GM23338 (cell line): Measurements from ENCODE around the gene TMEM127. TPM values are rescaled to one million over a fixed set of nuclear protein-coding genes. Genes with fewer than 3 reads are reported as not detected.
A peak's percentile ranks its signal among the peaks of the same experiment; 100 is the strongest.

Experiments
- ATAC-seq: fragments of 200-7000 bp; cut with Tn5 transposase; 3 replicates; pipeline ENCODE4 v1.9.1; 2020
- DNase-seq: peaks from one replicate; pipeline ENCODE4 v3.0.0-alpha.2; 2015; ENCODE audit warnings: low spot score
- H2AFZ ChIP-seq: fragments of 200-600 bp; sonication (generic); 2 replicates; pipeline ENCODE4 v1.8.0; 2016; ENCODE audit warnings: antibody characterized with exemption, mild to moderate bottlenecking, moderate library complexity
- H3F3A ChIP-seq: fragments of 200-600 bp; sonication (generic); replicated peaks from 2 replicates; pipeline ENCODE4 v1.8.0; 2017; ENCODE audit warnings: antibody characterized with exemption, mixed run types, low read depth
- H3K27ac ChIP-seq: fragments of 200-600 bp; sonication (generic); 2 replicates; pipeline ENCODE4 v1.6.1; 2016; ENCODE audit warnings: low read depth
- H3K27me3 ChIP-seq: fragments of 200-600 bp; sonication (generic); 2 replicates; pipeline ENCODE4 v1.8.0; 2016; ENCODE audit warnings: mild to moderate bottlenecking, mixed run types, moderate library complexity; ENCODE audit not compliant: insufficient read depth
- H3K36me3 ChIP-seq: fragments of 200-600 bp; sonication (generic); 2 replicates; pipeline ENCODE4 v1.8.0; 2016; ENCODE audit warnings: mild to moderate bottlenecking; ENCODE audit not compliant: insufficient read depth
- H3K4me1 ChIP-seq: fragments of 200-600 bp; sonication (generic); 2 replicates; pipeline ENCODE4 v1.8.0; 2016; ENCODE audit warnings: mild to moderate bottlenecking, moderate library complexity; ENCODE audit not compliant: insufficient read depth
- H3K4me2 ChIP-seq: fragments of 200-600 bp; sonication (generic); 2 replicates; pipeline ENCODE4 v1.7.1; 2017; ENCODE audit warnings: mixed run types
- H3K4me3 ChIP-seq: fragments of 200-600 bp; sonication (generic); 2 replicates; pipeline ENCODE4 v1.6.1; 2016; ENCODE audit warnings: mixed run types
- H3K79me2 ChIP-seq: fragments of 200-600 bp; sonication (generic); replicated peaks from 2 replicates; pipeline ENCODE4 v1.8.0; 2017; ENCODE audit warnings: mild to moderate bottlenecking; ENCODE audit not compliant: insufficient read depth
- H3K9me2 ChIP-seq: fragments of 200-600 bp; sonication (generic); 2 replicates; pipeline ENCODE4 v1.8.0; 2017; ENCODE audit not compliant: insufficient read depth
- H4K20me1 ChIP-seq: fragments of 200-600 bp; sonication (generic); replicated peaks from 2 replicates; pipeline ENCODE4 v1.8.0; 2017; ENCODE audit warnings: mild to moderate bottlenecking; ENCODE audit not compliant: insufficient read depth
- H3K27ac Mint-ChIP-seq: 2 replicates; pipeline ENCODE4 v1.8.0; 2020; ENCODE audit warnings: inconsistent platforms, mild to moderate bottlenecking, moderate library complexity, mixed read lengths
- H3K27me3 Mint-ChIP-seq: 3 replicates; pipeline ENCODE4 v1.8.0; 2022; ENCODE audit warnings: low read depth, mild to moderate bottlenecking, moderate library complexity, mixed read lengths, inconsistent platforms; ENCODE audit not compliant: insufficient read depth, poor library complexity
- H3K36me3 Mint-ChIP-seq: 3 replicates; pipeline ENCODE4 v1.8.0; 2021; ENCODE audit warnings: low read depth, mild to moderate bottlenecking, inconsistent platforms, moderate library complexity, mixed read lengths
- H3K4me1 Mint-ChIP-seq: 3 replicates; pipeline ENCODE4 v1.8.0; 2020; ENCODE audit warnings: mild to moderate bottlenecking, inconsistent platforms, mixed read lengths
- H3K4me3 Mint-ChIP-seq: 3 replicates; pipeline ENCODE4 v1.8.0; 2021; ENCODE audit warnings: moderate library complexity, mild to moderate bottlenecking, inconsistent platforms, mixed read lengths
- H3K9me3 Mint-ChIP-seq: 3 replicates; pipeline ENCODE4 v1.8.0; 2020; ENCODE audit warnings: moderate library complexity, mild to moderate bottlenecking, inconsistent platforms, mixed read lengths
- CREB1 ChIP-seq: fragments of 250-450 bp; sonication (Bioruptor Pico); IDR thresholded peaks from 2 replicates; pipeline ENCODE4 v1.5.0; 2020; ENCODE audit warnings: low read depth, mild to moderate bottlenecking, moderate library complexity
- EZH2 ChIP-seq: fragments of 200-600 bp; sonication (generic); IDR thresholded peaks from one replicate; pipeline ENCODE4 v1.8.0; 2017; ENCODE audit warnings: antibody characterized with exemption, mild to moderate bottlenecking, low read depth; ENCODE audit not compliant: unreplicated experiment
- EZH2phosphoT487 ChIP-seq: fragments of 200-600 bp; sonication (generic); IDR thresholded peaks from one replicate; pipeline ENCODE4 v1.8.1; 2018; ENCODE audit warnings: antibody characterized with exemption; ENCODE audit not compliant: unreplicated experiment
- JUNB ChIP-seq: IDR thresholded peaks from one replicate; pipeline ENCODE4 v1.6.1; 2016; ENCODE audit warnings: antibody characterized with exemption; ENCODE audit not compliant: unreplicated experiment
- NANOG ChIP-seq: IDR thresholded peaks from 2 replicates; pipeline ENCODE4 v1.6.1; 2016; ENCODE audit warnings: antibody characterized with exemption, borderline replicate concordance
- POLR2AphosphoS5 ChIP-seq: IDR thresholded peaks from 2 replicates; pipeline ENCODE4 v1.6.1; 2016; ENCODE audit warnings: antibody characterized with exemption, low read depth
- STAT1 ChIP-seq: IDR thresholded peaks from one replicate; pipeline ENCODE4 v1.6.1; 2016; ENCODE audit warnings: antibody characterized with exemption; ENCODE audit not compliant: unreplicated experiment
- ZNF114 ChIP-seq: fragments of 250-450 bp; sonication (Bioruptor Pico); IDR thresholded peaks from 2 replicates; pipeline ENCODE4 v1.5.0; 2020; ENCODE audit warnings: mild to moderate bottlenecking, moderate library complexity
- ZNF331 ChIP-seq: fragments of 250-450 bp; sonication (Bioruptor Pico); IDR thresholded peaks from 2 replicates; pipeline ENCODE4 v1.5.0; 2020; ENCODE audit warnings: low read depth, mild to moderate bottlenecking, moderate library complexity
- polyA plus RNA-seq: library from polyadenylated mRNA; unstranded; fragments of >200 nt; fragmentation: Nextera tagmentation; extraction: Ambion mirVana; gene quantifications from 2 replicates; pipeline ENCODE4 v1.2.1, GENCODE V29; 2016
- total RNA-seq: library from RNA; depleted of rRNA; stranded (reverse); fragments of >200 nt; shearing (Covaris generic); gene quantifications from 2 replicates; pipeline ENCODE4 v1.2.3, GENCODE V29; 2014
- TF ChIP-seq, protein P1 (sequence below): IDR thresholded peaks from 2 replicates; pipeline ENCODE4 v1.6.1; 2016; ENCODE audit warnings: antibody characterized with exemption
- TF ChIP-seq, protein P2 (sequence below): fragments of 250-450 bp; sonication (Bioruptor Pico); IDR thresholded peaks from 2 replicates; pipeline ENCODE4 v1.5.0; 2020; ENCODE audit warnings: mild to moderate bottlenecking, moderate library complexity
- TF ChIP-seq, protein P3 (sequence below): IDR thresholded peaks from one replicate; pipeline ENCODE4 v1.6.1; 2018; ENCODE audit warnings: antibody characterized with exemption; ENCODE audit not compliant: unreplicated experiment
- TF ChIP-seq, protein P4 (sequence below), 2 experiments: fragments of 200-600 bp in 1 of 2; sonication (generic) in 1 of 2; conservative IDR thresholded peaks; 2 replicates each; pipeline versions ENCODE4 v1.5.1 to v1.6.1; 2016 to 2017; ENCODE audit warnings: antibody characterized with exemption in 2 of 2, low read depth in 2 of 2, mild to moderate bottlenecking in 2 of 2, moderate library complexity in 1 of 2

The TMEM127 gene
- total and polyA plus RNA-seq, 2 experiments from 2014 or later, result 4.9 to 19.9 TPM

DNA sequence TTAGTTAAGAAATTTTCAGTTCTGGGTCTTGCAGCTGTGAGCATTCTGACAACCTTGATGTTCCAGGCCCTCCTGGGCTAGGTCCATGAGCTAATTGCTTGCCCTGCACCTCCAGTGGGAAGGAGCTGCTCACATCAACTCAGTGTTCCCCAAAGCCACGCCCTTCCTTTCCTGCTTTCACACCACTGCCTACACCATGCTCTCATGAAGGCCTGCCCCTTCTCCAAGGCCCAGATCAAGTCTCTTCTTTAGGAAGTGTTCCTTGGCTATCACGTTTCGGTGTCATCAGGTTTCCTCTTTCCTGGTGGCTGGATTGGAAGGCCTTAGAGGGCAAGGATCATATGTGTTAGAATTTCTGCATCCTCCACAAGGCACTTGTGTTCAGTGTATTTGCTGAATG lies 18.8 kb downstream of the TMEM127 start:
- H3K27ac Mint-ChIP-seq, result no peak overlapping the region
- H3K9me3 Mint-ChIP-seq, result no peaks in the 10 kb centered on the region; the same call in 1 of the 3 replicates
- no peaks in the 10 kb centered on the region for H3K27me3 Mint-ChIP-seq
- peaks cover 9% of the 10 kb centered on the region for H3K36me3 Mint-ChIP-seq
- no peaks in the 10 kb centered on the region for H3K4me1 ChIP-seq
- no peaks in the 10 kb centered on the region for H4K20me1 ChIP-seq
- no peaks in the 10 kb centered on the region for H3K9me2 ChIP-seq
- H3K79me2 ChIP-seq, result no peaks in the 10 kb centered on the region
- no peak for DNase-seq
- H3K36me3 ChIP-seq, result no peaks in the 10 kb centered on the region
- H2AFZ ChIP-seq, result no peak overlapping the region
- no peaks in the 10 kb centered on the region for H3F3A ChIP-seq
- no peak for TF ChIP-seq EZH2phosphoT487
- no peak for TF ChIP-seq ZNF331 (CRISPR knock-in tag)
- no peak for TF ChIP-seq CREB1 (CRISPR knock-in tag)
- TF ChIP-seq, protein P1, sequence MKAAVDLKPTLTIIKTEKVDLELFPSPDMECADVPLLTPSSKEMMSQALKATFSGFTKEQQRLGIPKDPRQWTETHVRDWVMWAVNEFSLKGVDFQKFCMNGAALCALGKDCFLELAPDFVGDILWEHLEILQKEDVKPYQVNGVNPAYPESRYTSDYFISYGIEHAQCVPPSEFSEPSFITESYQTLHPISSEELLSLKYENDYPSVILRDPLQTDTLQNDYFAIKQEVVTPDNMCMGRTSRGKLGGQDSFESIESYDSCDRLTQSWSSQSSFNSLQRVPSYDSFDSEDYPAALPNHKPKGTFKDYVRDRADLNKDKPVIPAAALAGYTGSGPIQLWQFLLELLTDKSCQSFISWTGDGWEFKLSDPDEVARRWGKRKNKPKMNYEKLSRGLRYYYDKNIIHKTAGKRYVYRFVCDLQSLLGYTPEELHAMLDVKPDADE, result no peak
- TF ChIP-seq POLR2AphosphoS5, result no peak
- TF ChIP-seq JUNB, result no peak
- TF ChIP-seq STAT1, result no peak
- TF ChIP-seq, protein P2, sequence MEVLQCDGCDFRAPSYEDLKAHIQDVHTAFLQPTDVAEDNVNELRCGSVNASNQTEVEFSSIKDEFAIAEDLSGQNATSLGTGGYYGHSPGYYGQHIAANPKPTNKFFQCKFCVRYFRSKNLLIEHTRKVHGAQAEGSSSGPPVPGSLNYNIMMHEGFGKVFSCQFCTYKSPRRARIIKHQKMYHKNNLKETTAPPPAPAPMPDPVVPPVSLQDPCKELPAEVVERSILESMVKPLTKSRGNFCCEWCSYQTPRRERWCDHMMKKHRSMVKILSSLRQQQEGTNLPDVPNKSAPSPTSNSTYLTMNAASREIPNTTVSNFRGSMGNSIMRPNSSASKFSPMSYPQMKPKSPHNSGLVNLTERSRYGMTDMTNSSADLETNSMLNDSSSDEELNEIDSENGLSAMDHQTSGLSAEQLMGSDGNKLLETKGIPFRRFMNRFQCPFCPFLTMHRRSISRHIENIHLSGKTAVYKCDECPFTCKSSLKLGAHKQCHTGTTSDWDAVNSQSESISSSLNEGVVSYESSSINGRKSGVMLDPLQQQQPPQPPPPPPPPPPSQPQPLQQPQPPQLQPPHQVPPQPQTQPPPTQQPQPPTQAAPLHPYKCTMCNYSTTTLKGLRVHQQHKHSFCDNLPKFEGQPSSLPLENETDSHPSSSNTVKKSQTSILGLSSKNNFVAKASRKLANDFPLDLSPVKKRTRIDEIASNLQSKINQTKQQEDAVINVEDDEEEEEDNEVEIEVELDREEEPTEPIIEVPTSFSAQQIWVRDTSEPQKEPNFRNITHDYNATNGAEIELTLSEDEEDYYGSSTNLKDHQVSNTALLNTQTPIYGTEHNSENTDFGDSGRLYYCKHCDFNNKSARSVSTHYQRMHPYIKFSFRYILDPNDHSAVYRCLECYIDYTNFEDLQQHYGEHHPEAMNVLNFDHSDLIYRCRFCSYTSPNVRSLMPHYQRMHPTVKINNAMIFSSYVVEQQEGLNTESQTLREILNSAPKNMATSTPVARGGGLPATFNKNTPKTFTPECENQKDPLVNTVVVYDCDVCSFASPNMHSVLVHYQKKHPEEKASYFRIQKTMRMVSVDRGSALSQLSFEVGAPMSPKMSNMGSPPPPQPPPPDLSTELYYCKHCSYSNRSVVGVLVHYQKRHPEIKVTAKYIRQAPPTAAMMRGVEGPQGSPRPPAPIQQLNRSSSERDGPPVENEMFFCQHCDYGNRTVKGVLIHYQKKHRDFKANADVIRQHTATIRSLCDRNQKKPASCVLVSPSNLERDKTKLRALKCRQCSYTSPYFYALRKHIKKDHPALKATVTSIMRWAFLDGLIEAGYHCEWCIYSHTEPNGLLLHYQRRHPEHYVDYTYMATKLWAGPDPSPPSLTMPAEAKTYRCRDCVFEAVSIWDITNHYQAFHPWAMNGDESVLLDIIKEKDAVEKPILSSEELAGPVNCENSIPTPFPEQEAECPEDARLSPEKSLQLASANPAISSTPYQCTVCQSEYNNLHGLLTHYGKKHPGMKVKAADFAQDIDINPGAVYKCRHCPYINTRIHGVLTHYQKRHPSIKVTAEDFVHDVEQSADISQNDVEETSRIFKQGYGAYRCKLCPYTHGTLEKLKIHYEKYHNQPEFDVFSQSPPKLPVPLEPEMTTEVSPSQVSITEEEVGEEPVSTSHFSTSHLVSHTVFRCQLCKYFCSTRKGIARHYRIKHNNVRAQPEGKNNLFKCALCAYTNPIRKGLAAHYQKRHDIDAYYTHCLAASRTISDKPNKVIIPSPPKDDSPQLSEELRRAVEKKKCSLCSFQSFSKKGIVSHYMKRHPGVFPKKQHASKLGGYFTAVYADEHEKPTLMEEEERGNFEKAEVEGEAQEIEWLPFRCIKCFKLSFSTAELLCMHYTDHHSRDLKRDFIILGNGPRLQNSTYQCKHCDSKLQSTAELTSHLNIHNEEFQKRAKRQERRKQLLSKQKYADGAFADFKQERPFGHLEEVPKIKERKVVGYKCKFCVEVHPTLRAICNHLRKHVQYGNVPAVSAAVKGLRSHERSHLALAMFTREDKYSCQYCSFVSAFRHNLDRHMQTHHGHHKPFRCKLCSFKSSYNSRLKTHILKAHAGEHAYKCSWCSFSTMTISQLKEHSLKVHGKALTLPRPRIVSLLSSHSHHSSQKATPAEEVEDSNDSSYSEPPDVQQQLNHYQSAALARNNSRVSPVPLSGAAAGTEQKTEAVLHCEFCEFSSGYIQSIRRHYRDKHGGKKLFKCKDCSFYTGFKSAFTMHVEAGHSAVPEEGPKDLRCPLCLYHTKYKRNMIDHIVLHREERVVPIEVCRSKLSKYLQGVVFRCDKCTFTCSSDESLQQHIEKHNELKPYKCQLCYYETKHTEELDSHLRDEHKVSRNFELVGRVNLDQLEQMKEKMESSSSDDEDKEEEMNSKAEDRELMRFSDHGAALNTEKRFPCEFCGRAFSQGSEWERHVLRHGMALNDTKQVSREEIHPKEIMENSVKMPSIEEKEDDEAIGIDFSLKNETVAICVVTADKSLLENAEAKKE (CRISPR knock-in tag), result no peak
- no peak for TF ChIP-seq NANOG
- TF ChIP-seq, protein P3, sequence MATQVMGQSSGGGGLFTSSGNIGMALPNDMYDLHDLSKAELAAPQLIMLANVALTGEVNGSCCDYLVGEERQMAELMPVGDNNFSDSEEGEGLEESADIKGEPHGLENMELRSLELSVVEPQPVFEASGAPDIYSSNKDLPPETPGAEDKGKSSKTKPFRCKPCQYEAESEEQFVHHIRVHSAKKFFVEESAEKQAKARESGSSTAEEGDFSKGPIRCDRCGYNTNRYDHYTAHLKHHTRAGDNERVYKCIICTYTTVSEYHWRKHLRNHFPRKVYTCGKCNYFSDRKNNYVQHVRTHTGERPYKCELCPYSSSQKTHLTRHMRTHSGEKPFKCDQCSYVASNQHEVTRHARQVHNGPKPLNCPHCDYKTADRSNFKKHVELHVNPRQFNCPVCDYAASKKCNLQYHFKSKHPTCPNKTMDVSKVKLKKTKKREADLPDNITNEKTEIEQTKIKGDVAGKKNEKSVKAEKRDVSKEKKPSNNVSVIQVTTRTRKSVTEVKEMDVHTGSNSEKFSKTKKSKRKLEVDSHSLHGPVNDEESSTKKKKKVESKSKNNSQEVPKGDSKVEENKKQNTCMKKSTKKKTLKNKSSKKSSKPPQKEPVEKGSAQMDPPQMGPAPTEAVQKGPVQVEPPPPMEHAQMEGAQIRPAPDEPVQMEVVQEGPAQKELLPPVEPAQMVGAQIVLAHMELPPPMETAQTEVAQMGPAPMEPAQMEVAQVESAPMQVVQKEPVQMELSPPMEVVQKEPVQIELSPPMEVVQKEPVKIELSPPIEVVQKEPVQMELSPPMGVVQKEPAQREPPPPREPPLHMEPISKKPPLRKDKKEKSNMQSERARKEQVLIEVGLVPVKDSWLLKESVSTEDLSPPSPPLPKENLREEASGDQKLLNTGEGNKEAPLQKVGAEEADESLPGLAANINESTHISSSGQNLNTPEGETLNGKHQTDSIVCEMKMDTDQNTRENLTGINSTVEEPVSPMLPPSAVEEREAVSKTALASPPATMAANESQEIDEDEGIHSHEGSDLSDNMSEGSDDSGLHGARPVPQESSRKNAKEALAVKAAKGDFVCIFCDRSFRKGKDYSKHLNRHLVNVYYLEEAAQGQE, result no peak
- no peak for TF ChIP-seq ZNF114 (CRISPR knock-in tag)
- TF ChIP-seq, protein P4, sequence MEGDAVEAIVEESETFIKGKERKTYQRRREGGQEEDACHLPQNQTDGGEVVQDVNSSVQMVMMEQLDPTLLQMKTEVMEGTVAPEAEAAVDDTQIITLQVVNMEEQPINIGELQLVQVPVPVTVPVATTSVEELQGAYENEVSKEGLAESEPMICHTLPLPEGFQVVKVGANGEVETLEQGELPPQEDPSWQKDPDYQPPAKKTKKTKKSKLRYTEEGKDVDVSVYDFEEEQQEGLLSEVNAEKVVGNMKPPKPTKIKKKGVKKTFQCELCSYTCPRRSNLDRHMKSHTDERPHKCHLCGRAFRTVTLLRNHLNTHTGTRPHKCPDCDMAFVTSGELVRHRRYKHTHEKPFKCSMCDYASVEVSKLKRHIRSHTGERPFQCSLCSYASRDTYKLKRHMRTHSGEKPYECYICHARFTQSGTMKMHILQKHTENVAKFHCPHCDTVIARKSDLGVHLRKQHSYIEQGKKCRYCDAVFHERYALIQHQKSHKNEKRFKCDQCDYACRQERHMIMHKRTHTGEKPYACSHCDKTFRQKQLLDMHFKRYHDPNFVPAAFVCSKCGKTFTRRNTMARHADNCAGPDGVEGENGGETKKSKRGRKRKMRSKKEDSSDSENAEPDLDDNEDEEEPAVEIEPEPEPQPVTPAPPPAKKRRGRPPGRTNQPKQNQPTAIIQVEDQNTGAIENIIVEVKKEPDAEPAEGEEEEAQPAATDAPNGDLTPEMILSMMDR (conservative IDR thresholded peaks at IDR 0.05; ENCODE audit: low read depth in 2 of 2), result no peak
- TF ChIP-seq EZH2, result no peak
- H3K27ac ChIP-seq, result no peak overlapping the region
- peak; percentile 59 for ATAC-seq
- peaks cover 3% of the 10 kb centered on the region; the same call in 1 of the 3 replicates for H3K4me1 Mint-ChIP-seq
- H3K4me2 ChIP-seq, result no peak overlapping the region
- H3K4me3 ChIP-seq, result no peak overlapping the region
- H3K27me3 ChIP-seq, result no peaks in the 10 kb centered on the region
- no peak overlapping the region for H3K4me3 Mint-ChIP-seq
